PC-3 (cell line): ENCODE results near the gene WDR90. TPM values are rescaled to one million over a fixed set of nuclear protein-coding genes. Genes with fewer than 3 reads are reported as not detected.

ENCODE experiments used
- ATAC-seq: fragments of 200-7000 bp; cut with Tn5 transposase; 2 replicates; pipeline ENCODE4 v1.9.1; 2020; ENCODE audit warnings: mild to moderate bottlenecking, moderate library complexity
- BruUV-seq: library from RNA; stranded (reverse); fragments of 400-500 nt; replicated peaks from 2 replicates; lab custom pipeline; 2021; lab: Mats Ljungman, UMichigan
- CTCF ChIA-PET: fragments of 300-600 bp; sonication (Branson Sonifier 250); formaldehyde crosslinking; loops from one replicate; lab custom pipeline; 2022; ENCODE audit warnings: antibody characterized with exemption; lab: Charles Lee
- POLR2A ChIA-PET: fragments of 300-600 bp; sonication (Branson Sonifier 250); formaldehyde crosslinking; loops from one replicate; lab custom pipeline; 2022; ENCODE audit warnings: antibody characterized with exemption; ENCODE audit not compliant: unreplicated experiment; lab: Charles Lee
- DNase-seq: peaks from one replicate; pipeline ENCODE4 v3.0.0-alpha.2; 2015
- H2AFZ ChIP-seq: fragments of 300-600 bp; sonication (generic); 2 replicates; pipeline ENCODE4 v1.6.0; 2016; ENCODE audit warnings: antibody characterized with exemption, low read length
- H3F3A ChIP-seq: fragments of 300-600 bp; sonication (generic); one replicate; pipeline ENCODE4 v1.6.0; 2017; ENCODE audit warnings: antibody characterized with exemption, low read length, control low read depth, mild to moderate bottlenecking; ENCODE audit not compliant: unreplicated experiment
- H3K27ac ChIP-seq: fragments of 300-600 bp; sonication (generic); 2 replicates; pipeline ENCODE4 v1.5.1; 2016; ENCODE audit warnings: mild to moderate bottlenecking, low read length
- H3K27me3 ChIP-seq: fragments of 300-600 bp; sonication (generic); 2 replicates; pipeline ENCODE4 v1.6.1; 2016; ENCODE audit warnings: low read length, mixed read lengths
- H3K36me3 ChIP-seq: fragments of 300-600 bp; sonication (generic); 2 replicates; pipeline ENCODE4 v1.6.1; 2016; ENCODE audit warnings: low read depth, mixed run types, low read length, mixed read lengths
- H3K4me1 ChIP-seq: fragments of 300-600 bp; sonication (generic); 2 replicates; pipeline ENCODE4 v1.5.1; 2016; ENCODE audit warnings: low read length; ENCODE audit not compliant: insufficient read depth
- H3K4me2 ChIP-seq: fragments of 300-600 bp; sonication (generic); 2 replicates; pipeline ENCODE4 v1.6.0; 2016; ENCODE audit warnings: low read length
- H3K4me3 ChIP-seq: fragments of 300-600 bp; sonication (generic); 2 replicates; pipeline ENCODE4 v1.5.1; 2016; ENCODE audit warnings: mild to moderate bottlenecking, low read length, mixed read lengths
- H3K79me2 ChIP-seq: fragments of 300-600 bp; sonication (generic); 2 replicates; pipeline ENCODE4 v1.6.1; 2017; ENCODE audit warnings: low read length, mixed read lengths
- H3K9ac ChIP-seq: fragments of 300-600 bp; sonication (generic); 2 replicates; pipeline ENCODE4 v1.6.0; 2016; ENCODE audit warnings: mild to moderate bottlenecking, low read length
- H3K9me2 ChIP-seq: fragments of 300-600 bp; sonication (generic); replicated peaks from 2 replicates; pipeline ENCODE4 v1.6.1; 2016; ENCODE audit warnings: mixed run types, low read length, mixed read lengths
- H3K9me3 ChIP-seq: fragments of 300-600 bp; sonication (generic); 2 replicates; pipeline ENCODE4 v1.6.1; 2016; ENCODE audit warnings: low read length, mixed read lengths
- H4K20me1 ChIP-seq: fragments of 300-600 bp; sonication (generic); 2 replicates; pipeline ENCODE4 v1.6.1; 2016; ENCODE audit warnings: low read length, mixed read lengths
- EZH2 ChIP-seq: fragments of 300-600 bp; sonication (generic); IDR thresholded peaks from one replicate; pipeline ENCODE4 v1.6.1; 2017; ENCODE audit warnings: antibody characterized with exemption, mild to moderate bottlenecking, low read length; ENCODE audit not compliant: unreplicated experiment
- EZH2phosphoT487 ChIP-seq: fragments of 300-600 bp; sonication (generic); IDR thresholded peaks from 2 replicates; pipeline ENCODE4 v1.6.1; 2018; ENCODE audit warnings: mild to moderate bottlenecking, antibody characterized with exemption, low read length, borderline replicate concordance
- intact Hi-C: fragments of 100-400 bp; cut with micrococcal nuclease; formaldehyde crosslinking; loops from 2 replicates; pipeline ENCODE4 v1.9.0; 2023
- total RNA-seq: library from RNA; depleted of rRNA; stranded (reverse); fragments of >200 nt; gene quantifications from 2 replicates; pipeline ENCODE4 v1.2.3, GENCODE V29; 2014
- TF ChIP-seq, protein P1 (sequence below): fragments of 300-600 bp; sonication (generic); conservative IDR thresholded peaks from 2 replicates; pipeline ENCODE4 v1.5.1; 2017; ENCODE audit warnings: antibody characterized with exemption, low read depth, mild to moderate bottlenecking, low read length

Gene WDR90
- total RNA-seq, 1 experiment from 2014 or later, result 44.4 TPM

DNA sequence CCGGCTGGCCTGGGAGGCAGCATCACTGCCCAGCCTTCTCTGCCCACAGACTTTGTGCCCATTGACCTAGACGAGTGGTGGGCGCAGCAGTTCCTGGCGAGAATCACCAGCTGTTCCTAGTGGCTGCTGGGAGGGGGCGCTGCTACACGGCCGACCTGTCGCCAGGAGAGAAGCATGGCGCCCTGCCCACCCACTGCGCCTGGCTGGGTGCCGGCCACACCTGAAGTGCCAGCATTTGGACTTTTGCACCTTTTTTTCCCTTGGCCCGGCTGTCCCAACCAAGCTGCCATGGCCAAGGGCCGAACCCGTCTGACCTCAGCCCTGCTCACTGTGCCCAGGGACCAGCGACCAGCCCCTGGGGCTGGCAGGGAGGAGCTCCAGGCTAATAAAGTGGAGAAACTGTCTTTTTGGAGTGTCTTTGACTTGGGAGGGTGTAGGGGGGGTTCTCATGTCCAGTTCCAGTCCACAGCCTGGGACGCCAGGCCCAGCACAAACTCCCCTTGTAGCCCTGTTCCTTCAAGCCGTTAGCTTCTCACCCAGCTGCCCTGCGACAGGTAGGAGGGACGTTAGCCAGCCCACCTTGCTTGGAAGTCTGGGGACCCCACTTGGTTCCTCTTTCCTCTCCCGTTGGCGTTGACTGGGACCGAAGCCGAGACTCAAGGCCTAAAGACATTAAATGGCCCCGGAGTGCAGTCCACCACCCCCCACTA lies 939 bp upstream of the WDR90 start:
- no peaks in the 10 kb centered on the region for H3F3A ChIP-seq
- no peaks in the 10 kb centered on the region for H3K36me3 ChIP-seq
- intact Hi-C loops, result no loop called here
- no peak overlapping the region for H2AFZ ChIP-seq
- CTCF ChIA-PET, result no interaction called here
- peak overlapping the region; percentile 81; the same call in 1 of the 2 replicates for H3K4me2 ChIP-seq
- BruUV-seq, result TSS peak; percentile 78
- no peak for TF ChIP-seq EZH2
- TF ChIP-seq, protein P1, sequence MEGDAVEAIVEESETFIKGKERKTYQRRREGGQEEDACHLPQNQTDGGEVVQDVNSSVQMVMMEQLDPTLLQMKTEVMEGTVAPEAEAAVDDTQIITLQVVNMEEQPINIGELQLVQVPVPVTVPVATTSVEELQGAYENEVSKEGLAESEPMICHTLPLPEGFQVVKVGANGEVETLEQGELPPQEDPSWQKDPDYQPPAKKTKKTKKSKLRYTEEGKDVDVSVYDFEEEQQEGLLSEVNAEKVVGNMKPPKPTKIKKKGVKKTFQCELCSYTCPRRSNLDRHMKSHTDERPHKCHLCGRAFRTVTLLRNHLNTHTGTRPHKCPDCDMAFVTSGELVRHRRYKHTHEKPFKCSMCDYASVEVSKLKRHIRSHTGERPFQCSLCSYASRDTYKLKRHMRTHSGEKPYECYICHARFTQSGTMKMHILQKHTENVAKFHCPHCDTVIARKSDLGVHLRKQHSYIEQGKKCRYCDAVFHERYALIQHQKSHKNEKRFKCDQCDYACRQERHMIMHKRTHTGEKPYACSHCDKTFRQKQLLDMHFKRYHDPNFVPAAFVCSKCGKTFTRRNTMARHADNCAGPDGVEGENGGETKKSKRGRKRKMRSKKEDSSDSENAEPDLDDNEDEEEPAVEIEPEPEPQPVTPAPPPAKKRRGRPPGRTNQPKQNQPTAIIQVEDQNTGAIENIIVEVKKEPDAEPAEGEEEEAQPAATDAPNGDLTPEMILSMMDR, result peak; percentile 41; the same call in 1 of the 2 replicates
- DNase-seq (no peak), ATAC-seq (no peak)
- H3K27ac ChIP-seq, result no peak overlapping the region
- peak overlapping the region; percentile 83 for H3K9ac ChIP-seq
- H3K4me1 ChIP-seq, result peaks cover 35% of the 10 kb centered on the region
- no peaks in the 10 kb centered on the region for H3K9me2 ChIP-seq
- peaks cover 32% of the 10 kb centered on the region for H3K79me2 ChIP-seq
- no peaks in the 10 kb centered on the region for H3K27me3 ChIP-seq
- peak overlapping the region; percentile 62; the same call in 1 of the 2 replicates for H3K4me3 ChIP-seq
- POLR2A ChIA-PET, result no interaction called here
- no peaks in the 10 kb centered on the region for H4K20me1 ChIP-seq
- no peaks in the 10 kb centered on the region for H3K9me3 ChIP-seq

DNA sequence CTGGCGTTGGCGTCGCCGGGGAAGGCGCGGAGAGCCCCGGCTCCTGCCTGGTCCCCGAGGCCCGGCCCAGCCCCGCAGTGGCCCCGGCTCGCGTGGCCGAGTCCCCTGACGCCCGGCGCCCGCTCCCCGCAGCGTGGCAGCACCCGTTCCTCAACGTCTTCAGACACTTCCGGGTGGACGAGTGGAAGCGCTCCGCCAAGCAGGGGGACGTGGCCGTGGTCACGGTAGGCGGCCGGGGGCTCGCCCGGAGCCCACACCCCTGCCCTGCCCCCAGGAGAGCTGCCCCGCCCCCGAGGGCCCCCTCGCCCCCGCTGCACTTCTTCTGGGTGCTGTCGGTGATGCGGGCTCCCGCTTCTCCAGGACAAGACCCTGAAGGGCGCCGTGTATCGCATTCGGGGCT lies 466 bp downstream of the WDR90 start:
- Histone ChIP-seq H3K4me2 (peak overlapping the region; percentile 81), H3K4me3 (peak overlapping the region; percentile 62), H3K9me2 (no peaks in the 10 kb centered on the region), H3K9ac (peak overlapping the region; percentile 83), H2AFZ (peak overlapping the region; percentile 73), H3K36me3 (no peaks in the 10 kb centered on the region), H3K27me3 (no peaks in the 10 kb centered on the region), H3K27ac (0 out of 2 replicates have a peak overlapping the region, but pooled peaks have one; percentile 23), H3F3A (no peaks in the 10 kb centered on the region), H3K4me1 (peaks cover 28% of the 10 kb centered on the region), H3K9me3 (no peaks in the 10 kb centered on the region), H3K79me2 (peaks cover 18% of the 10 kb centered on the region), H4K20me1 (no peaks in the 10 kb centered on the region)
- intact Hi-C loops, result no loop called here
- TF ChIP-seq EZH2phosphoT487 (no peak), EZH2 (no peak)
- TF ChIP-seq, protein P1, result no peak
- ATAC-seq (peak; percentile 32), DNase-seq (no peak)
- ChIA-PET CTCF (no interaction called here), POLR2A (no interaction called here)
- BruUV-seq, result no TSS peak

DNA sequence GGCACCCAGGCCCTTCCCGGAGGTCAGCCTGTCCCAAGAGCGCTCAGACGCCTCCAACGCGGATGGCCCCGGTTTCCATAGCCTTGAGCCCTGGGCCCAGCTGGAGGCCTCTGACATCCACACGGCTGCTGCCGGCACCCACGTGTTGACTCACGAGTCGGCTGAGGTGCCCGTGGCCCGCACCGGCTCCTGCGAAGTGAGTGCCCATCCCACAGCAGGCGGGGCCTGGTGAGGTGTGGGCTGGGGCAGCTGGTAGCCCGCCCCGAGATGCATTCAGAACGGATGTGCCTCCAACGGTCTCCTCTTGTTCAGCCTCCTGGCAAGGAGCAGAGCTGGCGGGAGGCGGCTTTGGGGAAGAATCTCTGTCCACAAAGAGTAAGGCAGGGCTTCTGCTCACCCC lies 2.7 kb downstream of the WDR90 start:
- Histone ChIP-seq H3K4me3 (no peak overlapping the region), H3K9ac (no peak overlapping the region), H4K20me1 (no peaks in the 10 kb centered on the region), H3K27ac (no peak overlapping the region), H3K4me1 (peaks cover 11% of the 10 kb centered on the region), H3F3A (no peaks in the 10 kb centered on the region), H3K9me3 (no peaks in the 10 kb centered on the region), H3K4me2 (no peak overlapping the region), H2AFZ (no peak overlapping the region), H3K27me3 (no peaks in the 10 kb centered on the region), H3K36me3 (no peaks in the 10 kb centered on the region), H3K9me2 (no peaks in the 10 kb centered on the region), H3K79me2 (no peaks in the 10 kb centered on the region)
- no TSS peak for BruUV-seq
- intact Hi-C loops, result no loop called here
- CTCF ChIA-PET, result no interaction called here
- ATAC-seq (no peak), DNase-seq (no peak)
- POLR2A ChIA-PET, result no interaction called here
- TF ChIP-seq, protein P1, result no peak
- TF ChIP-seq EZH2phosphoT487 (no peak), EZH2 (no peak)
